LHCN-M2 (cell line): ENCODE data around the gene AKAP12. TPM values are rescaled to one million over a fixed set of nuclear protein-coding genes. Genes with fewer than 3 reads are reported as not detected.

Source experiments
- DNase-seq: peaks from one replicate; pipeline ENCODE4 v3.0.0-alpha.2; 2012; ENCODE audit warnings: low read depth
- total RNA-seq: library from RNA; depleted of rRNA; stranded (reverse); fragments of >200 nt; gene quantifications from 2 replicates; pipeline ENCODE4 v1.2.3, GENCODE V29; 2014

Gene AKAP12
- total RNA-seq, 1 experiment from 2014 or later: 46.3 TPM

DNA sequence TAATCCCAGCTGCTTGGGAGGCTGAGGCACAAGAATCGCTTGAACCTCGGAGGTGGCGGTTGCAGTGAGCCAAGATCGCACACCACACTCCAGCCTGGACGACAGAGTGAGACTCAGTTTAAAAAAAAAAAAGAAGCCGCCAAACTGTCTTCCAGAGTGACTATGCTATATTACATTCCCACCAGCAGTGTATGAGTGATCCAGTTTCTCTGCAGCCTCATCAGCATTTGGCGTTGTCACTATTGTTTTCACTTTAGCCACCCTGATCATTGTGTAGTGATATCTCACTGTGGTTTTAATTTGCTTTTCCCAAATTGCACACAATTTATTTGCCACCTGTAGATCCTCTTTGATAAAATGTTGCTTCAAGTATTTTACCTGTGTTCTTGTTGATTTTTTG lies 6.0 kb upstream of the AKAP12 start:
- DNase-seq: no peak

DNA sequence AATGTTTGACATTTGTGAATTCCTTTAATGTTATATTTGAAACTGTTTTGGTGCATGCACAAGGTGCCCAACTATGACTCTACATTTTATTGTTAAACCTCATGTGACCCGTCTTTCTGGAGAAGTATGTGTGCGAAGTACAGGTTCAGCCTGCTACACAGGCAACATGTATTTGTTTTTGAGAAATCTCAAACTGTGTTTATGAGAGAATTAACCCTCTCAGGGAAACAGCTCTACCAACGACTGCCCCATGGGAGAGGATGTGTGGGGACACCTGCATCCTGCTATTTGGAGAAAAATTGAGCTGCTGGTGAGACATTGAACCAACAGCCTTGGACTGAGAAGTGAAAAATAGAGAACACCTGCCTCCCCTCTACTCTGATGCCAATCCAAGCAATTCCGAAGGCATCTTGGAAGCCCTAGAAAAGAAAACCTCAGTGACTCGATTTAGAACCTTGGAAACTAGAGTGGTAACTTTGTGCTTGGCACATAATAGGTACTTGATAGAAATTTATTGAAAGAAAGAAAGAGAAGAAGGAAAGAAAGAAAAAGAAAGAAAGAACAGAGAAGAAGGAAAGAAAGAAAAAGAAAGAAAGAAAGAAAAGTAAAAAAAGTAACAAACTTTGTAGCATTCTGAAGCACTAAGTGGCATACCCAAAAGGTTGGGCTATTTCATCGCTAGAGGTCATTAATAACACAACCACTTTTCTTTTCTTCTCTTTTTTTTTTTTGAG lies 2.9 kb upstream of the AKAP12 start:
- DNase-seq: no peak

DNA sequence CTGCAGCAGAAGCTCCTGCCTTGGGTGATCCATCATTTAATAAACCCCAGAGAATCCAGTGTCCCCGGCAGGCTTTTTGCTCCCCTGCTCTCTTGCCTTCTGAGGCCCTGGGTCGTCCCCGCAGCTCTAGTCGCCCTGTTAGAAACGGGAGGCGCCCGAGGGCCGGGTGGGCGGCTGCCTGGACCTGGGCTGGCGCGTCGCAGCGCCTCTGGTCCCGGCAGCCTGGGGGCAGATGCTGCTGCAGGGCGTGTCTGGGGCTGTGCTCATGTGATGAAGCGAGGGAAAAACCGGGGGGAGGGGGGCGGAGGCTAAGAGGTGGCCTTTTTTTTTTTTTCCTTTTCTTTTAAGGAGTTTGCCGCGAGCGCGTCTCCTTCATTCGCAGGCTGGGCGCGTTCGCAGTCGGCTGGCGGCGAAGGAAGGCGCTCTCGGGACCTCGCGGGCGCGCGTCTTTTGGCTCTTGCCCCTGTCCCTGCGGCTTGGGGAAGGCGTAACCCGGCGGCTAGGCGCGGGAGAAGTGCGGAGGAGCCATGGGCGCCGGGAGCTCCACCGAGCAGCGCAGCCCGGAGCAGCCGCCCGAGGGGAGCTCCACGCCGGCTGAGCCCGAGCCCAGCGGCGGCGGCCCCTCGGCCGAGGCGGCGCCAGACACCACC lies 394 bp downstream of the AKAP12 start:
- peak; percentile 76 for DNase-seq

DNA sequence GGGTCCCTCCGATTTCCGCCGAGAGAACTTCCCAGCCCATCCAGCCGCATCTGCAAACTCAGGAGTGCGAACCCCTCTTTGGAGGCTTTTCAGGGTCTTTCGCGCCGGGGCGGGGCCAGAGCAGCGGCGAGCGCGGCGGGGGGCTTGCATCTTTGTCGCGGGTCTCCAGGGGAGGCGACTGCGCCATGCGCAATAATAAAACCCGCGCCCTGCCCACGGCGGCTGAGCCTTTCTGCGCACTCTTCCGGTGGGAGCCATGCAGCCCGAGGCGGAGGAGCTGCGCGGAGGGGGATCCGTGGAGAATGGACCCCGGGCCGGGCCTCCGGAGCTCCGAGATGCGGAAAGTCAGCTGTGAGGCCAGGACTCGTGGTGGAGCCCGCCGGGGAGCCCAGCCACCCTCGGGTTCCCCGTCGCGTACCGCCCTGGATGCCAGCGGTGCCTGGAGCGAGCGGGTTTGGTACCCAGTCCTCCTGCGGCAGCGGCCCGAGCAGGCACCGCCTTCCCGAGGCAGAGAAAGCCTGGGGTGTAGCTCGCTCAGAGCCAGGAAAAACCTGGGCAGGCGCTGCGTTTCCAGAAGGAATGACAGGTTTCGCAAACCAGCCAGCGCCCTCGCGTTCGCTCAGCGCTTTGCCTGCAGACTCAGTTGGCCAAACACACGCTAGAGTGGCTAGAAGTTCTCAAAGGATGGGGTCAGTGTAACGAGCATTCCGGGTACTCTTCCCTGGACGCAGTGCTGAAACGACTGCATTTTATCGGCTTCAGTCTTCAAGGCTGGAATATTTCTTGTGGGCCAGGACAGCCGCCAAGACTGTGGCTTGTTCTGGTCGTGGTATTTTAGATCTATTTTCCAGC lies 1.2 kb downstream of the AKAP12 start:
- peak; percentile 56 for DNase-seq

DNA sequence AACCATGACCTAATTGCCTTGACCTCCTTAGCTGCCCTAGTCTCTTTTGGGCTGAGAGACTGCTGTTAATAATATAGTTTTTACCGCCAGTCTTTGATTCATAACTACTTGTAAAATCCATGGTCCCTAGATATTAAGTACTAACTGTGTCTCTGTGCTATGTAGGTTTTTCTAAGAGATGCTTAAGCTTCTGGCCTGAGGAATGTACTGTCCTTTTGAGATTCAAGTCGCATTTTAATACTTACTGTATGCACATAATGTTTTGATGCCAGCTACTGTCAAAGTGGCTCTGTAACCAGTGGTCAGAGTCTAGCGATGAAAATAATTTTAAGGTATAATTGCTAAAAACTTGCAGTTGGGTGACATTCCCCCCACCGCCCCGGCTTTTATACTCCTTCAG lies 2.1 kb downstream of the AKAP12 start:
- no peak for DNase-seq

DNA sequence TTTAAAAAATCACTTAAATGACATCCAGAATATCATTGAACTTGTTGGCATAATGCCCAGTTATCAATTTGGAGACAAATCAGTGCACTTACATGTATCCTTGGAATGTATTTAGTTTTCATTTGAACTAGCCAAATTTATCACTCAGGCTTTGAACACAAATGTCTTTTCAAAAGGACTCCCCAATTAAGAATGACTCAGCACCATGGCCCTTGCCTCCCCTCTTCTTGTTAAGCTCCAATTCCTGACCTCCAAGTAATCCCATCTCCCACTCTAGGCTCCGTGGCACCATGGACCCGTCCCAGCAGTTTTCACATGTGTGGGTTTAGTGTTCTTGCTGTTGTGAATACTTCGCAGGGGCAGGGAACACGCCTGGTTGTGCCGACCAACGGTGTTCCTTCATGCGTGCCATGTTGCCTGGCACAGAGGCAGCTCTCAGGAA lies 2.7 kb downstream of the AKAP12 start:
- DNase-seq: no peak

DNA sequence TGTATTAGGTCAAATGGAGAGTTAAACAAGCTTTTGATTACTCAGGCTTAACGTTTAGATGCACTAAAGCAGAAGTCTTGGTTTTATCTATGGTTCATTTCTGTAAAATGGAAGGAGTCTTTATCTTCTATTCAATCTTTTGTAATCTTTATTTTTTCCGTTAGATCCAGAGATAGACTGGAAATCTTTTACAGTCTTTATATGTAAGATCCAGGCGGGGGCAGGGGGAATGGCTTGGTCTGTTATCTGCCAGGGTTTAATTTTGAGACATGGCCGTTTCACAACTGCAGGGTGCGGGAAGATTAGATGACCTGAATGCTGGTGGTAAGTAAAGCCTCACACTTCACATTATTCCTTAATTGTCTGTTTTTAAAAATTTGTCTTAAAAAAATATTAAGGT lies 3.7 kb downstream of the AKAP12 start:
- DNase-seq: no peak

DNA sequence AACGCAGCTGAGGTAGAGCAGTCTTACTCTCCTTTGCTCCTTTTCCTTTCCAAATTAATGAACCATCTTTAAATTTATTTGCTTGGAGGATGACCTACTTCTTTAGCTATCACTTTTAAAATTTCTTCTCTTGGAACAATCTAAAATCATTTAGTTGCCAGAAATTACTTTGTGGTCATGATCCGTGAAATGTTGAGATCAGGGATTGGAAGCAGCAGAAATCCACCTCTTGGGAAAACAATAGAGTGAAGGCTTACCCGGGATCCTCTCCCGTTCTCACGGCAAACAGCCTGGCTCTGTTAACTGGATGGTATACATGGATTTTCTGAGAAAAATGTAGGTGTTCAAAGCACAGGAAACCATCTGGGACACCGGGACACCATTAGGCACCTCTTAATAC lies 7.7 kb downstream of the AKAP12 start:
- DNase-seq: no peak

DNA sequence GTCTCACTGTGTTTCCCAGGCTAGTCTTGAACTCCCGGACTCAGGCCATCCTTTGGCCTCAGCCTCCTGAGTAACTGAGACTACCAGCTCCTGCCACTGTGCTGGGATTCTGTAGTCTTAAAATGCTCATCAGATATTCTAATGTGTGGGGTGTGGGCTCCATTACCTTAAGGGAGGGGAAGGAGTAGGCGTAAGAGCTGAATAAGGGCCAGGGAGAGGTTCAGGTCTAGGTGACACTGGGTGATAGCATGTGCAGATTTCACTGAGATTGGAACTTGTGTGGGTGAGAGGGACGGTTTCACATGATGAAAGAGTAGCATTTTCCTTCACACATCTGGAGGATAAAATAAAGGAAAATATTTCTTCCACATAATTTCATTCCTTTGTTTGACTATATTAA lies 8.5 kb downstream of the AKAP12 start:
- no peak for DNase-seq

DNA sequence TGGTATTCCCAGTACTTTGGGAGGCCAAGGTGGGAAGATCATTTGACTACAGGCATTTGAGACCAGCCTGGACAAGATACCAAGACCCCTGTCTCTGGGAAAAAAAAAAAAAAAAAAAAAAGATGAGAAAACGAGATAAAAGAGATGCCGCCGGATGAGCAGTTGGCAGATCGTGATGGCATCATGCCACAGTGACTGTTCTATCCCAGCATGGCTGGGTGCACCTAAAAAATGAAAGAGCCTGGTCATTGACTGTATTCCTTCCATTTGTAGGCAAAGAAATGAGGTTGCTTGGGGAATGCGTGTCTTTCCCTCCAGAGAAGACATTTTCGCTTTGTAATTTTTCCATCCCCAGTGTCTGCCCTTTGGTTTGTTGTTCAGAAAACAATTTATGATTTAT lies 12.9 kb downstream of the AKAP12 start:
- DNase-seq: no peak

DNA sequence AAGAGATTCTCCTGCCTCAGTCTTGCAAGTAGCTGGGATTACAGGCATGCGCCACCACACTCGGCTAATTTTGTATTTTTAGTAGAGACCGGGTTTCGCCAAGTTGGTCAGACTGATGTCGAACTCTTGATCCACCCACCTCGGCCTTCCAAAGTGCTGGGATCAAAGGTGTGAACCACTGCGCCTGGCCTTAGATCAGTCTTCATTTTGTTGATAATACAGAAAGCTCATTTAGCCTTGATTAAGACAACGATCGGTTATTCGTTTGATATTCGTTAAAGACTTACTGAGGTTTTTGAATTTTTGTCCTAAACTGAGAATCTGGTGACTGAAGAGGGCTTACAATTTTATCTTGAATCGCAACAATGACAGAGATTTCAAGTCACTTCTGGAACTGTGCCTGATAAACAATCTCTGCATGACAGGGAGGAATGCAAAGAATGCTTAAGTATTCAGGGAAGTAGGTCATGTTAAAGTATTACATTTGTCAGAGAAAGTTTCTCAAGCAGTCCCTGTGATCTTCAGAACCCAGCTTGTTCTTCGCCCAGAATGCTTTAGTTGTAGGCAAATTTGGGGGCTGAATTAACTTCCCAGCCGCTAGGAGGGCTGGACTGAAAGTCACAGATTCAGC lies 14.8 kb downstream of the AKAP12 start:
- DNase-seq: peak; percentile 29

DNA sequence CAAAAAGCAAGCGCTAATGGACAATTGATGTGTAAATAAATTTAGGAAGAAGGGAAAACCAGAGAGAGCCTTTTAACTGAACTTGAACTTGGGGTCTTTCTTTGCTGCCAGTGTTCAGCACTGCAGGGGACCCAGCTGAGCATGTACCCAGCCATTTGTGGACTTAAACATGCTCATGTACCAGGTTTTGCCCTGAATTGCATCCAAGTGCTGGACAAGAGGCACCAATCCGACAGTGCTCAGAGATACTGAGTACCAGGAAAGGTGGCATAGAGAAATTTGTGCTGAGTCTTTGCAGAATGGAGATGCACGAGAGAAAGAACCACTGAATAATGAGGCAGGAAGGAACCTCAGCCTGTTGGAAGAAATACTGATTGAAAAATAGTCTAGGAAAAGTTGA lies 16.0 kb downstream of the AKAP12 start:
- DNase-seq: no peak

DNA sequence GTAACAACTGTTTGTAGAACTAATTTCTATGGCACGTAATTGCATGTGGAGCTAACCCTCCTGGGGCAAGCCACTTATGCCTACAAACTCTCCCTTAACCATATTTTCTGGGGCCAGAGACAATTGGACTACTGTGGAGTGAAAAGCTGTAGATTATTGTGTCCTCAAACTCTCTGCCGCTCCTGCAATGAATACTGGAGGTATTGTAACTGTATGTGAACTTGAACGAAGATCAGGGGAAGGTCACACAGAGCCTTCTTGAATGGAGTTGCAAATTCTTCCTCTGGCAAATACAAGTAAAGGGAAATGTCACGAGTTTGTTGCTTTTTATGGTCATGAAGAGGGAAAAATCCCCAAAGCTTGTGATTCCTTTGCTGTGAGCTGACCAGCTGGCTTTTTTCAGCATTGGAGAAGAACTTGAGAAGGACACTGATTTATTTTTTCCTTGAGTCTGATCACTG lies 18.2 kb downstream of the AKAP12 start:
- DNase-seq: no peak

DNA sequence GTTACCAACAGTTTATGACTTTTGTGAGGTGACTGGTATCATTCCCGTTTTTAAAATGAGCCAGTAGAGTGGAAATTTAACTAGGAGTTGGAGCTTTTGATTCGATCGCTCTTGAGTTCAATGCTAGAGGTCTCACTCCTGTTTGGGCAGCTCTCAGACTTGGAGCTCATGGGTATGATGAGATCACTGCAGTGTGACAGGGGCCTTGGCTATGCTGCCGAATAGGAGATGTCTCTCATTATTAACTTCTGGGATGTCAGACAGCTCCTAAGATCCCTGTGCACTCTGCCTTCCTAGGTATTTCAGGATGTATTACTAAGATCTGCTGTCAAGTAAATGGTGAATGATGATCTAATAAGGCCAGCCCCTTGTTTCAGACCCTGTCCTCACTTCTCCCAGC lies 20.4 kb downstream of the AKAP12 start:
- DNase-seq: no peak

DNA sequence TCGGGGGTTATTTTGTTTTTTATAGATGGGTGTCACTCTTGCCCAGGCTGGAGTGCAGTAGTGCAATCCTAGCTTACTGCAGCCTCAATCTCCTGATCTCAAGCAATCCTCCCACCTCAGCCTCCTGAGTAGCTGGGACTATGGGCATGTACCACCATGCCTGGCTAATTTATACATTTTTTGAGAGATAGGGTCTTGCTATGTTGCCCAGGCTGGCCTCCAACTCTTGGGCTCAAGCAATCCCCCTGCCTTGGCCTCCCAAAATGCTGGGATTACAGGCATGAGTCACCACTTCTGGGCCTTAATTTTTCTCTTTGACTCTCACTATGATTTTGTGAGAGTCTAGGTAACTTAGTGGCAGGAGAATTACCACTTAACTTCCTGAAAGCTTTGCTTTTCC lies 23.3 kb downstream of the AKAP12 start:
- no peak for DNase-seq

DNA sequence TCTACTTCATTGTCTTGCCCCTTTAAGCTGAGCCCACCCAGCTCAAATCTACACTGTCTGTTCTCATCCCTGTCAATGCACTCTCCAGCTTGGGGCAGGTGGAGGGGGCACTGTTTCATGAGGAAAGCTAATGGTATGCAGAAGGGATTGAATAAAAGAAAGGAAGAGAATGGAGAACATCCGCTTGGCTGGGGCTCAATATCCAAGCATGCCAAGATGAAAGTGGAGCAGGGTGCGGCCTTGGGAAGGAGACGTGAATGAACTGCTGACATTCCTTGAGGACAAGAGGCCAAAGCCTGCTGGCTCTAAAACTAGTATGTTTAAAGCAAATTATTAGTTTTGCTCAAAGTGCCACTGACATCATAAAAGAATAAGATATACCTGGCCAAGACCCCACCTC lies 24.2 kb downstream of the AKAP12 start:
- DNase-seq: no peak

DNA sequence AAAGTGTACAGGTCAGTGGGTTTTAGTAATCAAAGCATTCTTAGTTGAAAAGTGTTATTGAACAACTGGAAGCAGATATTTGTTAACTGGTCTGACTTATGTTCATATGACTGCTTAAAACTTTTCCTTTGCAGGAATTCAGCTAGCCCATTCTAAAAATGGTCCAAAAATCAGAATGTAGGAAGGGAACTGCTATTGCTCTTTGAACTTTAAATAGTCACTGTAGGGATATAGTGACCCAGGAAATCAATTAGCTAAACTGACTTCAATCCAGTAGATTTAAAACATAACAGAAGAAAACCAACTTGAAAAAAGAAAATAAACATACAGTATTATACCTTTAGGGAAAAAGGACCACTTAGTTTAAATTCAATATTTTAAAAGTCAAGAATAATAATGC lies 25.5 kb downstream of the AKAP12 start:
- no peak for DNase-seq

DNA sequence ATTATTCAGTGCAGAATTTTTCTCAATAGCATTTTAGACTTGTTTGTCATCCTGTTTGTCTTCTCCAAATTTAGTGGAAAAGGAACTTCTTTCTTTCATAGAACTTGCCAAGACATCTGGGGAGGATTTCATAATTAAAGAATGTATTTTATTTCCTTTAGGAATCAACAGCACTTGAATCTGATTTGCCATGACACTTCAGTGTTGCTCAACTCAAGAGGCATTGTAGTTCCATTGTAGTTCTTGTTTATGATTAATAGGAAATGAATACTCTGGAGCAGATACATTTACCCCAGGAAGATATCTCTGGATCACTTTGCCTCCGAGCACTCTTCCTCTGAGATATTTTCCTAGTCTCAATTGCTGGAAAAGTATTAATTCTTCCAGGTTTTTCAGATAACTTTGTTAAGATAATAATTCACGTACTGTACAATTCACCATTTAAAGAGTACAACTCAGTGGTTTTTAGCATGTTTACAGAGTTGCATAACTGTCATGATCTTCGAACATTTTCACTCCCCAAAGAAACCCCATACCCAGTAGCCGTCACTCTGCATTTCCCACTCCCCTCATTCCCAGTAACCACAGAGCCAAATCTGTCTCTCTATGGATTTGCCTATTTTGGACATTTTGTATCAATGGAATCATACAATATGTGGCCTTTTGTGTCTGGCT lies 29.7 kb downstream of the AKAP12 start:
- peak; percentile 63 for DNase-seq

DNA sequence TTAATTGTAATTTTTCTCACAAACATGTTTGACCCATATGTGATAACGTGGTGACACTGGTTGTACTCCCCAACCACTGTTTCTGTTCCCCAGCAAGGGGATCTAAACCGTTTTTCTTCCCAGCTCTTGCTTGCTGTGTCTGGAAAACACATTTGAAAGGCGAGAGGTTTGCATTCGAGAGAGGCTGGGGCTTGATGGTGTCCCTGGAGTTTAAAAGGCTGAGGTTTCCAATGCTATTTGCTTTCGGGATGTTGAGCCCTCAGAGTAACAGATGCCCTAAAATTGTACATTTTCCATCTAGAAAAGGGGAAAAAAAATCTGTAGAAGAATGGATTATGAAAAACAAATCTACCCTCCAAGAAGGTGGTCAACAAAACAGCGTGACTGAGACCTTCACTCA lies 35.4 kb downstream of the AKAP12 start:
- DNase-seq: no peak

DNA sequence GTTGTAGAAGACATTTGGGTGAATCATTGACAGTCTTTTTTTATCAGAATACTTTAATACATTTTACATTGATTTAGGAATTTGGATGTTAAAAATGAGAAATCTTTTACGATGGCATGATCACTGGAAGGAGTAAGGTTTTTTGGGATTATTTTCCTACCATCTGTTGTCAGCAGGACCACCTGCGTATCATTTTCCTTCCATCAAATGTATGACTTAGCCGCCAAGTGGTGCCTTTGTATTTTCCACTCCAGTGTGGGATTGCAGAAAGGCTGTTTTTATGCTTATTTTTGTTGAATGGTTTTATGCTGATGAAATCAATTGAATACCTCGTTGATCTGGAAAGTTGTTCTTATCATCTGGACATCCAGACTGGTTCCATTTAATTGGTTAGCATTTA lies 35.8 kb downstream of the AKAP12 start:
- no peak for DNase-seq

DNA sequence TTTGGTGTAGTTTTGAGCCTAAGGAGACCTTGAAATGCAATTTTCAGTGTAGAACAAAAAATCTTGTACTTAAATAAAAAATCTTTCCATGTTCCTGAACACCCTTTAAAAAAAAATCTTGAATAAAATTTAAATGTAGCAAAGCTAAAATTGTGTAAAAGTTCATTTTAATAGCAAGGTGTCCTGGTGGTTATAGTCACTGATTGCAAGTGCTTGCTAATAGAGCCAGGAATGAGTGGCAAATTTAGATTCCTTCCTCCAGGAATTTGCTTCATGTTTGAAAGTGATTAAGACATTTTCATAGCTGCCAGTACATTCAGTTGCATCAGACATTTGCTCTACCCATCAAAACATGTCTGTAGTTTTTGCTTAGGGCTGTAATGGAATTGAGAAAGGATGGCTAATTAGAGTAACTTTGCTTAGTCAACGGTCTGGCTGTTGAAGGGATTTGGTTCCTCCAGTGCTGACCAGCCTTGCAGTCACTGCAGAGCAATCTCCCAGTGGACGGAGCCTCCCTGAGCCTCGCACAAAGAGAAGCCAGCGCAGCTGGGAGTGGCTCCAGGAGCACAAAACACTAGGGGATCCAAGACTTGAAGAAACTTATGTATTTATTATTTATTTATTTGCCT lies 36.5 kb downstream of the AKAP12 start:
- DNase-seq: peak; percentile 68
